HTERT RPE-1 (cell line): Measurements from ENCODE around the gene SUSD1.
"Not testable (repeated sequence)": the region's sequence is repeated elsewhere in the genome, so short reads cannot be mapped to it uniquely, and the experiment has no call there.

Experiments used
- in situ Hi-C: fragments of 300-500 bp; cut with MboI; formaldehyde crosslinking; loops from 4 replicates; pipeline ENCODE4 v1.14.3; 2020; ENCODE audit warnings: low sequenced_read_pairs

The SUSD1 gene

GRCh38 chr9:112132356-112132755 lies 42.7 kb downstream of the SUSD1 start:
- in situ Hi-C loops: no loop called here

DNA sequence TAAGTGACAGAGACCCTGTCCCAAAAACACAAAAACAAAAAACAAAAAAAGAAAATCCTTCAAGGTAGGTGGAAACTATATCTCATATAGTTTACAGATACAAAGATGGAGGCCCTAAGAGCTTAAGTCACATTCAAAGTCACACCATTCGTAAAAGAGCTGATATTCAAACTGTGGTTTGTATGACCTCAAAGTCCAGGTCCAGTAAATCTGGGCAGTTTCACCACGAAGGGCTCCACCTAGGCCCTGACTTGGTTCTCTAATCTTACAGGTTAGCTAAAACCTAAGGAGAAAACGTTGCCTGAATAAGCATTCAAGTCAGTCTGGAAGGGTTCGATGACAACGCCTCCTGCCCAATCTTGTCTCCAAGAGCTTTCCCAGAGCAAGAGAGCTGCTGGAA lies 44.1 kb downstream of the SUSD1 start:
- in situ Hi-C loops: no loop called here

GRCh38 chr9:112130347-112130746 lies 44.8 kb downstream of the SUSD1 start:
- in situ Hi-C loops: no loop called here

GRCh38 chr9:112129246-112129645 lies 45.9 kb downstream of the SUSD1 start:
- in situ Hi-C loops: no loop called here

- in situ Hi-C loops: not testable (repeated sequence)
These were observed 46.7 kb downstream of the SUSD1 start for GRCh38 chr9:112128399-112128798.

DNA sequence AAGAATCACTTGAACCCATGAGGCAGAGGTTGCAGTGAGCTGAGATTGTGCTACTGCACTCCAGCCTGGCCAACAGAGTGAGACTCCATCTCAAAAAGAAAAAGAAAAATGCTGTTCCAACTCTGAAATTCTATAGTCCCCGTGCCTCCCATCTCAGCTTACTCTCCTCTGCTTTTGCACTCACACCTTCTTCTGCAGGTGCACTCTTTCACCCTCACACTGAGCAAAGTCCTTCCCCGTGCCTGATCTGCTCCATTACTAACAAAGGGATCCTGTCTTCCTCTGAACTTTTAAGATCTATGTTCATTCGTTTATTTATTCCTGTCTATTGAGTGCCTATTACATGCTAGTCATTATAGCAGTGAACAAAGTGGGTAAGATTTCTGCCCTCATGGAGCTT lies 47.8 kb downstream of the SUSD1 start:
- in situ Hi-C loops: no loop called here

GRCh38 chr9:112125951-112126388 lies 49.1 kb downstream of the SUSD1 start:
- in situ Hi-C loops: no loop called here

DNA sequence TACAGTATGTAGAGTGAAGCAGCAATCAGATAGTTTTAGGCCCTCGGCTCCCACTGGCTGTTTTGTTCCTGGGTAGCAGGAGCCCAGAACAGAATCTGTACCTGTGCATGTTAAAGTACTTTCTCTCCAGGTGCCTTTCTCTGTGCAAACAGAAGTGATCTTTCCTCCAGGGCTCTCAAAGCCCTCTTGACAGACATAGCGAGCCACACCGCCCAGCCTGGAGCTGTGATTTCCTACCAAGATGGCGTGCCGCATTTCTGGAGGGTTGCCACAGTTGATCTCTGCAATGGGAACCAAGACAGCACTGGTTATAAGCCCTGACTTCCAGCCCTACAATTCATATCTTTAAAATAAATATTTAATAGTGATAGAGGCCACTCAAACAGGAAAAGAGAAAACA lies 50.9 kb downstream of the SUSD1 start:
- in situ Hi-C loops: loop anchor here (25.0 kb wide), 1 partner anchor 238 kb away; no protein-coding TSS in a partner anchor

DNA sequence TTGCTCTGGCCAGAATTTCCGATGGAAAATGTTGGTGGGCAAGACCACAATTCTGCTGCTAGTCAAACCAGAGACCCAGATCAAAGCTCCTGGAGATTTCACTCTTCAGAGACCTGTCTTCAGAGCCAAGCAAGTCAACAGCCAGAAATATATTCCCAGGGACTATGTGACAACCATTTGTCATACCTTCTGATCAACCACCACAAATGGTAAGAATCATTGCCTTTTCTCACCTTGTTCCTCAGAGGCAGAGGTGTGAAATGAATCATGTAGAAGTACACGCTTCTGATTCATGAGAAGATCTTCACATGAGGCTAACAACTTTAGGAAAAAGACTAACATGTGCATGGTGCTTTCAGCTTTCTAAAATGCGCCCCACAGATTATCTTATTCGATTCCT lies 53.5 kb downstream of the SUSD1 start:
- in situ Hi-C loops: loop anchor here (25.0 kb wide), 1 partner anchor 241 kb away; no protein-coding TSS in a partner anchor

DNA sequence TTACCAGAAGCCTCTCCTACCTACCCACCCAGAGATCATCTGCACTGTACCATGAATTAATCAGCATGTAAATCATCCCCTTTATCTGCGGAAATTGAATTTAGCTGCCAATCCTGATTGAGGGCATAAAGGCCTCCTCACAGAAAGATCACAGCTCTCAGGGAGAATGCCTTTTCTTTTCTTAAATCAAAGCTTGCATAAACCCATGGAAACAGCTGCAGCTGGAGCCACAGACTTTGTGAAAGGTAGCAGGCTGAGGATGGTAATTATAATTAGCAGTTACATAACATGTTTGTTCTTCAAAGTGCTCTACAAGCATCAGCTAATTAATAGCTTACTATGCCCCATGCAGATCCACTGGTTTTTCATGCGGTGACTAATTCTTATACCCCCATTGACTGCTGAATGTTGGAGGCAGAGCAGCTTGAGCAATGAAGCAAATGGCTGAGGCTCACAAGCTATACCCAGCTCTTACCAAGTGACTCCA lies 54.6 kb downstream of the SUSD1 start:
- in situ Hi-C loops: loop anchor here (25.0 kb wide), 1 partner anchor 242 kb away; no protein-coding TSS in a partner anchor

GRCh38 chr9:112120030-112120341 lies 55.1 kb downstream of the SUSD1 start:
- in situ Hi-C loops: loop anchor here (25.0 kb wide), 1 partner anchor 242 kb away; no protein-coding TSS in a partner anchor

DNA sequence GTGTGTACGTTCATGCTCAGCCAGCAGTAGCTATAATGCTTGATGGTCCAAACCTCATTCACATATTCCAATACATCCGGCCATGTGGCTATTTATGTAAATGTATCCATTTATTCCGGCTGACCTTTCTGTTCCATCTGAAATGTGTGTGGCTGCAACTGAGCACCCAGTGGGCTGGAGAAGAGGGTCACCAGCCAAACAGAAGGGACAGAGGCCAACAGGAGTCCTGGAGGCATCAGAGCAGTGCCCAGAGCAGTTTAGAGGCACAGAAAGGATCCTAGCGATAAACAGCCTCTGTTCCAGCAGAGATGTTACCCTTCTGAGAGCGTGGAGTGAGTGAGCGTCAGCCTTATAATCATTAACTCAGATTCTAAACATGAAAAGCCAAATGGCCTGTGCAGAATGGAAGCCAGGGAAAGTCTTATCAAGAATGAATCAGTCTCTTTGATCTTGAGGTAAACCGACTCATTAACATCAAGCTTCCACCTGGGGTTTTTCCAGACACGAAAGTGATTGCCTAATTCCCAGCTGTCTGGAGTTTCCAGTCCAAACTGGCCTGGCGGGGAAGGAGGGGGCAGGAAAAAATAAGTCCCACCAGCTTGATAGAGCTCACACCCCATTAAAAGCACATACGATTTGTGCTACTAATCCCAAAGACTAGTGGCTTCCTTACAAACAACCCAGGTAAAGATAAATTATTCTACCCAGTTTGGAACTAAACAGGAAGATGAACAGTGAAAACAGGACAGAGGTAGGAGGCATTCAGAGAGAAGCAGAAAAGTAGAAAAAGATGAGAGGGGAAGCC lies 55.7 kb downstream of the SUSD1 start:
- in situ Hi-C loops: loop anchor here (25.0 kb wide), 1 partner anchor 243 kb away; no protein-coding TSS in a partner anchor

- in situ Hi-C loops: loop anchor here (25.0 kb wide), 1 partner anchor 244 kb away; no protein-coding TSS in a partner anchor
These were observed 57.1 kb downstream of the SUSD1 start for GRCh38 chr9:112118009-112118408.

GRCh38 chr9:112115970-112116753 lies 58.9 kb downstream of the SUSD1 start:
- in situ Hi-C loops: loop anchor here (25.0 kb wide), 1 partner anchor 246 kb away; no protein-coding TSS in a partner anchor

GRCh38 chr9:112115109-112115508 lies 60.0 kb downstream of the SUSD1 start:
- in situ Hi-C loops: loop anchor here (25.0 kb wide), 1 partner anchor 247 kb away; no protein-coding TSS in a partner anchor

DNA sequence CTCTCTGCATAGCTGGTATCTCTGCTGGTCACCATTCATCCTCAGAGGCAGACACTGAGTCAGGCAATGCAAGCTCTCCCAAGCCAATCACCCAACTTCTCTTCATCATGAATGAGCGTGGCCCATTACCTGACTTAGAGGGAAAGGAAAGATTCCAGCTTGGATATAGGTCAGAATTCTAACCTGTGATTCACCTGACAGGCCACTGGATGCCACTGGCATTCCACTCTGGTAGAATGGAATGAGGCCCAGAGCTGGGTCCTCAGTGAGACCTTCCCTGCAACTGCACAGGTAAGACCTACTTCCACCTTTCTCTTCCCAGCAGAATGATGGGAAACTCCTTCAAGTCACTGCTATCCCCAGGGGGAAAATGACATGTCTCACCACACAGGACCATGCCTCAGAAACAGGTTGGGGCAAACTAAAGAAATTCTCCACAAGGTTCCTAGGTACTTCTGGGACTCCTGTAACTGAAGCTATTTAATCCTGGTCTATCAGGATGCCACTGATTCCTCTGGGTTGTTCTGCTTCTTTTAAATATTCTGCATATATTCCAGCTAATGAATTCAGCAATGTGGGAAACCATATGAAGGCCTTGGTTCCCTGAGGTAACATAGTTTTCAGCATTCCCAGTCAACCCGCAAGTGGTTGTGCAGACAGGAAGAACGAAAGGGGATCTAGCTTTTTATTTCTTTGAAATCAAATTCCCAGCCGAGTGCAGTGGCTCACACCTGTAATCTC lies 62.0 kb downstream of the SUSD1 start:
- in situ Hi-C loops: loop anchor here (25.0 kb wide), 1 partner anchor 249 kb away; no protein-coding TSS in a partner anchor

- in situ Hi-C loops: loop anchor here (25.0 kb wide), 1 partner anchor 250 kb away; no protein-coding TSS in a partner anchor
These were observed 62.6 kb downstream of the SUSD1 start for GRCh38 chr9:112112519-112112918.

GRCh38 chr9:112111461-112111860 lies 63.6 kb downstream of the SUSD1 start:
- in situ Hi-C loops: loop anchor here (25.0 kb wide), 1 partner anchor 251 kb away; no protein-coding TSS in a partner anchor

DNA sequence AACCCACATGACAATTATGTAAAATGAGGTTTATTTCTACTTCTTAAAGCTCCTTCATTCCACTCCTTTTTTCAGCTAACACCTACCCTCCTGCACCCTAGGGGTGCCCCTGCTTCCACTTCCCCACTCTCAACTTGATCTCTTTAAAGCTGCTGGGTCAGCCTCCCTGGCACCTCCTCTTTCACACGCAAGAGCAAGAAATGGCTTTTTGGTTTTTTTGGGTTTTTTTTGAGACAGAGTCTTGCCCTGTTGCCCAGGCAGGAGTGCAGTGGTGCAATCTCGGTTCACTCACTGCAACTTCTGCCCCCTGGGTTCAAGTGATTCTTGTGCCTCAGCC lies 64.4 kb downstream of the SUSD1 start:
- in situ Hi-C loops: loop anchor here (25.0 kb wide), 1 partner anchor 252 kb away; no protein-coding TSS in a partner anchor

DNA sequence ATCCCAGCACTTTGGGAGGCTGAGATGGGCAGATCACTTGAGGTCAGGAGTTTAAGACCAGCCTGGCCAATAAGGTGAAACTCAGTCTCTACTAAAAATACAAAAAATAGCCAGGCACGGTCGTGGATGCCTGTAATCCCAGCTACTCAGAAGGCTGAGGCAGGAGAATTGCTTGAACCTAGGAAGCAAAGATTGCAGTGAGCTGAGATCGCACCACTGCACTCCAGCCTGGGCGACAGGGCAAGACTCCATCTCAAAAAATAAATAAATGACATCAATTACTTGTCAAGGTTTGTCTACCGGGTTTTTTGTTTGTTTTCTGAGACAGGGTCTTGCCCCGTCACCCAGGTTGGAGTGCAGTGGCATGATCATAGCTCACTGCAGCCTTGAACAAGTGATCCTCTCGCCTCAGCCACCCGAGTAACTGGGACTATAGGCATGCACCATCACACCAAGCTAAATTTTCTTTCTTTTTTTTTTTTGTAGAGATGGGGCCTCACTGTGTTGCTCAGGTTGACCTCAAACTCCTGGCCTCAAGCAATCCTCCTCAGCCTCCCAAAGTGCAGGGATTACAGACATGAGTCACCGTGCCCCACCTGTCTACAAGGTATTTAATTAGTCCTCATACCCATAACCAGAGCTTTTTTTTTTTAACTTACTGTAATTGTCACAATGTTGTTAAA lies 64.9 kb downstream of the SUSD1 start:
- in situ Hi-C loops: loop anchor here (25.0 kb wide), 1 partner anchor 252 kb away; no protein-coding TSS in a partner anchor
